ENCODE data around the gene SLC25A22.

DNA sequence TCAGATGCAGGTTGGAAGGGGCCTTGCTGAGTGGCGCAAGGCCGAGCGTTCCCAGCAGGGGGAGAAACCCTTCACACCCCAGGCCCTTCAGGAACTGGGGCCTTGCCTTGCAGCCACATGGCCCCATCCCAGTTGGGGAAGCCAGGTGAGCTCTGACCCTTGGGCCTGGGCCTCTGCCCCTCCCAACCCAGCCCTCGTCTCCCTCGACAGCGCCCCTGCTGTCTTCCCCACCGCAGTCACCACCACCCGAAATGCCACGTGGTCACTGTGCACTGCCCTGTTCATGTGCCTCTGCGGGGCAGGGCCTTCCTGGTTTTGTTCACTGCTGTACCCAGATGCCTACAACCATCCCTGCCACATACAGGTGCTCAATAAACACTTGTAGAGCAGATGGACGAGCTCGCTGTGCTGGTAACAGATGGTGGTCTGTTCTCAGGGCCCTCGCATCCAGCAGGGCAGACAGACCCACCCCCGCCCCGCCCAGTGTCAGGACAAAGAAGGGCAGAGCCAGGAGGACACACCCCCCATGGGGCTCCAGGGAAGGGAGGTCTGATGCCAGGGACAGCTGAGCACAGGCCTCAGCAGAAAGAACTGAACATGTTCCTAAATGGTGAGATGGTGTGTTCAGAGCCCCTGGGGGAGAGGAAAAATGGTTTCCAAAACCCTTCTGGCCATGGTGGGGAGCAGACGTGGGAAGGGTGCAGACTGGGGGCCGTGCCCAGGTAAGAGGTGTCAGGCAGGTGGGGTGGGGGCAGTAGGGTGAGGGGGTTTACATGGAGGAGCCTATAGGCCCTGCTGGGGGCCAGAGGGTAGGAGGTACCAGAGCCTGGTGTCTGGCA lies 40.6 kb upstream of the SLC25A22 start:
- no peak for TF ChIP-seq POLR2AphosphoS5 (IDR thresholded peaks at IDR 0.05)
- TF ChIP-seq, protein P1, sequence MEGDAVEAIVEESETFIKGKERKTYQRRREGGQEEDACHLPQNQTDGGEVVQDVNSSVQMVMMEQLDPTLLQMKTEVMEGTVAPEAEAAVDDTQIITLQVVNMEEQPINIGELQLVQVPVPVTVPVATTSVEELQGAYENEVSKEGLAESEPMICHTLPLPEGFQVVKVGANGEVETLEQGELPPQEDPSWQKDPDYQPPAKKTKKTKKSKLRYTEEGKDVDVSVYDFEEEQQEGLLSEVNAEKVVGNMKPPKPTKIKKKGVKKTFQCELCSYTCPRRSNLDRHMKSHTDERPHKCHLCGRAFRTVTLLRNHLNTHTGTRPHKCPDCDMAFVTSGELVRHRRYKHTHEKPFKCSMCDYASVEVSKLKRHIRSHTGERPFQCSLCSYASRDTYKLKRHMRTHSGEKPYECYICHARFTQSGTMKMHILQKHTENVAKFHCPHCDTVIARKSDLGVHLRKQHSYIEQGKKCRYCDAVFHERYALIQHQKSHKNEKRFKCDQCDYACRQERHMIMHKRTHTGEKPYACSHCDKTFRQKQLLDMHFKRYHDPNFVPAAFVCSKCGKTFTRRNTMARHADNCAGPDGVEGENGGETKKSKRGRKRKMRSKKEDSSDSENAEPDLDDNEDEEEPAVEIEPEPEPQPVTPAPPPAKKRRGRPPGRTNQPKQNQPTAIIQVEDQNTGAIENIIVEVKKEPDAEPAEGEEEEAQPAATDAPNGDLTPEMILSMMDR (IDR thresholded peaks at IDR 0.05) = no peak
- no peak for TF ChIP-seq POLR2A (IDR thresholded peaks at IDR 0.05)
